HEK293 (cell line): ENCODE data around the gene PTMA.

ENCODE experiments used
- CTCF ChIA-PET: fragments of 350-600 bp; formaldehyde crosslinking; extraction: SDS; loops from one replicate; lab custom pipeline; 2021; ENCODE audit warnings: antibody characterized with exemption; lab: Yijun Ruan, JAX
- POLR2A ChIA-PET: fragments of 300-600 bp; formaldehyde crosslinking; extraction: SDS; loops from one replicate; lab custom pipeline; 2020; ENCODE audit warnings: antibody characterized with exemption, inconsistent platforms; lab: Yijun Ruan, JAX
- H3K27ac ChIP-seq: fragments of 200-500 bp; sonication (Bioruptor generic); 2 replicates; pipeline ENCODE4 v1.5.1; 2014; ENCODE audit warnings: low read depth, low read length, control low read depth, inconsistent platforms; ENCODE audit errors: extremely low read depth
- H3K36me3 ChIP-seq, 2 experiments: fragments of 200-500 bp in 1 of 2; sonication (Bioruptor generic) in 1 of 2; 1 replicate in 1 of 2; 2 replicates in 1 of 2; pipeline ENCODE4 v1.5.1; 2014 to 2017; ENCODE audit warnings: inconsistent platforms in 2 of 2, low read length in 2 of 2; ENCODE audit not compliant: control insufficient read depth in 2 of 2, insufficient read depth in 1 of 2
- H3K4me1 ChIP-seq: fragments of 200-500 bp; sonication (Bioruptor generic); 2 replicates; pipeline ENCODE4 v1.5.1; 2014; ENCODE audit warnings: mild to moderate bottlenecking, low read length, inconsistent platforms; ENCODE audit not compliant: control insufficient read depth, insufficient read depth
- H3K4me3 ChIP-seq: 2 replicates; pipeline ENCODE4 v1.5.1; 2011; ENCODE audit warnings: low read depth, mild to moderate bottlenecking, control low read depth, low read length, moderate library complexity
- H3K9me3 ChIP-seq: fragments of 200-500 bp; sonication (Bioruptor generic); 2 replicates; pipeline ENCODE4 v1.5.1; 2014; ENCODE audit warnings: low read depth, low read length, inconsistent platforms; ENCODE audit not compliant: control insufficient read depth, insufficient read depth
- EGR2 ChIP-seq: fragments of 450-650 bp; formaldehyde crosslinking; IDR thresholded peaks from 2 replicates; pipeline ENCODE4 v1.5.1; 2016; ENCODE audit warnings: low read depth, missing biosample characterization, missing genetic modification characterization
- HOXC10 ChIP-seq: sonication (generic); formaldehyde crosslinking; IDR thresholded peaks from 2 replicates; pipeline ENCODE4 v1.8.1; 2023; ENCODE audit warnings: mild to moderate bottlenecking, missing genetic modification reagents
- INSM2 ChIP-seq: fragments of 450-650 bp; formaldehyde crosslinking; IDR thresholded peaks from 2 replicates; pipeline ENCODE4 v1.5.1; 2016; ENCODE audit warnings: missing biosample characterization, missing genetic modification characterization
- SCRT2 ChIP-seq: fragments of 450-650 bp; formaldehyde crosslinking; IDR thresholded peaks from 2 replicates; pipeline ENCODE4 v1.5.1; 2016; ENCODE audit warnings: missing biosample characterization, missing genetic modification characterization
- ZBTB44 ChIP-seq: fragments of 450-650 bp; IDR thresholded peaks from 2 replicates; pipeline ENCODE4 v1.5.1; 2018; ENCODE audit warnings: missing biosample characterization, mild to moderate bottlenecking, missing genetic modification characterization
- ZBTB8A ChIP-seq: fragments of 450-650 bp; formaldehyde crosslinking; IDR thresholded peaks from 2 replicates; pipeline ENCODE4 v1.5.1; 2016; ENCODE audit warnings: missing biosample characterization, missing genetic modification characterization
- ZFHX2 ChIP-seq: fragments of 450-650 bp; formaldehyde crosslinking; conservative IDR thresholded peaks from 2 replicates; pipeline ENCODE4 v1.5.1; 2016; ENCODE audit warnings: missing biosample characterization, missing genetic modification characterization
- ZNF211 ChIP-seq: fragments of 450-650 bp; formaldehyde crosslinking; IDR thresholded peaks from 2 replicates; pipeline ENCODE4 v1.5.1; 2016; ENCODE audit warnings: low read depth, missing biosample characterization, missing genetic modification characterization
- ZNF513 ChIP-seq: fragments of 450-650 bp; IDR thresholded peaks from 2 replicates; pipeline ENCODE4 v1.5.1; 2018; ENCODE audit warnings: missing biosample characterization, missing genetic modification characterization
- ZNF600 ChIP-seq: fragments of 450-650 bp; formaldehyde crosslinking; IDR thresholded peaks from 2 replicates; pipeline ENCODE4 v1.5.1; 2016; ENCODE audit warnings: missing biosample characterization, missing genetic modification characterization
- ZNF610 ChIP-seq: fragments of 450-650 bp; formaldehyde crosslinking; IDR thresholded peaks from 2 replicates; pipeline ENCODE4 v1.5.1; 2016; ENCODE audit warnings: missing biosample characterization, missing genetic modification characterization, borderline replicate concordance
- ZNF747 ChIP-seq: fragments of 450-650 bp; formaldehyde crosslinking; IDR thresholded peaks from 2 replicates; pipeline ENCODE4 v1.5.1; 2016; ENCODE audit warnings: missing biosample characterization, missing genetic modification characterization
- ZNF785 ChIP-seq: fragments of 450-650 bp; formaldehyde crosslinking; IDR thresholded peaks from 2 replicates; pipeline ENCODE4 v1.5.1; 2016; ENCODE audit warnings: missing biosample characterization, missing genetic modification characterization
- TF ChIP-seq, protein P1 (sequence below): fragments of 450-650 bp; formaldehyde crosslinking; IDR thresholded peaks from 2 replicates; pipeline ENCODE4 v1.5.1; 2016; ENCODE audit warnings: missing biosample characterization, missing genetic modification characterization

Gene PTMA

DNA sequence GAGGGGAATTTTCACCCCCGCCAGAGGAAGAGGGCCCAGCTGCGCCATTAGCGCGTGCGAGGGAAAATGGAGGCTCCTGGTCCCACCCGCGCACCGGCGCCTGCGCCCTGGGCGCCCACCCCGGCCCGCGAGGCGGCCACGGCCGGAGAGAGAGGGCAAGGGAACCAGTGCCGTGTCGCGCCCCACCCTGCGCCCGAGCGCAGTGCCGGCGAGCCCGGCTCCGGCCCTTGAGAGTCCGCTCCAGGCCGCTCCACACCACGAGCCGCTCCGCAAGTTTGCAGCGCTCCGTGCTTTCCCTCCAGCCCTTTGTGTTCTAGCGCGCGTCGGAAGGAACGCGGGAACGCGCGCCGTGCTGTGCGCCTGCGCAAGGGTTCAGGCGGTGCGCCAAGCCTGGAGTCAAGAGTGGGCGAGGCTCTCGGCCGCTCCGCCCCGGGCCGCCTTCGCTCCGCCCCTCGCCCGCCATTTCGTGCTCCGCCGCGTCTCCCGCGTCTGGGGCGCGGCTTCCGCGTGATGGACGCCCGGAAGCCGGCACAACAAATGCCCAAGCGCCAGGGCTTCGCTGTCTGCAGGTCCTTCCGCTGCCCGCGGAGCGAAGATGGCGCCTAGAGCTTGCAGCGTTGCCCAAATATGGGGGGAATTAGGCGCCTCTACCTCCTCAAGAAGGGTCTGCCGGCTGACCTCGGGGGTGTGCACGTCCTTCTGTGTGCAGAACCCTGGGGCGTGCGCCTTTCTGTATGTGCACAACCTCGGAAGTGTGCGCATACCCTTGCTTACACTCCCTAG lies 46.1 kb upstream of the PTMA start (continued):
- peak; percentile 58; the same call in 1 of the 2 replicates for TF ChIP-seq ZBTB44 (tag by site-specific recombination)
- TF ChIP-seq HOXC10 = no peak

- Histone ChIP-seq H3K4me1 (0 out of 2 replicates have a peak, but pooled peaks cover 3% of the 10 kb centered on the region), H3K36me3 (no peaks in the 10 kb centered on the region), H3K4me3 (no peak overlapping the region), H3K27ac (no peak overlapping the region; the same call in 1 of the 2 replicates), H3K9me3 (no peaks in the 10 kb centered on the region)
- ChIA-PET POLR2A (no interaction called here), CTCF (interaction anchor here (1.0 kb wide), 1 partner anchor 17 kb away, joined by 7 read pairs; no protein-coding TSS in a partner anchor)
- no peak for TF ChIP-seq ZNF211
- peak; percentile 47 for TF ChIP-seq ZFHX2
- no peak for TF ChIP-seq ZNF747 (tag by site-specific recombination)
- no peak for TF ChIP-seq ZNF785 (tag by site-specific recombination)
Observed at GRCh38 chr2:231662811-231663457, 45.4 kb upstream of the PTMA start.

- Histone ChIP-seq H3K9me3 (no peaks in the 10 kb centered on the region), H3K36me3 (no peaks in the 10 kb centered on the region), H3K4me3 (no peak overlapping the region), H3K4me1 (0 out of 2 replicates have a peak, but pooled peaks cover 3% of the 10 kb centered on the region)
- POLR2A ChIA-PET = interaction anchor here (0.7 kb wide), 1 partner anchor 10 kb away, joined by 3 read pairs; no protein-coding TSS in a partner anchor
- TF ChIP-seq, protein P1, sequence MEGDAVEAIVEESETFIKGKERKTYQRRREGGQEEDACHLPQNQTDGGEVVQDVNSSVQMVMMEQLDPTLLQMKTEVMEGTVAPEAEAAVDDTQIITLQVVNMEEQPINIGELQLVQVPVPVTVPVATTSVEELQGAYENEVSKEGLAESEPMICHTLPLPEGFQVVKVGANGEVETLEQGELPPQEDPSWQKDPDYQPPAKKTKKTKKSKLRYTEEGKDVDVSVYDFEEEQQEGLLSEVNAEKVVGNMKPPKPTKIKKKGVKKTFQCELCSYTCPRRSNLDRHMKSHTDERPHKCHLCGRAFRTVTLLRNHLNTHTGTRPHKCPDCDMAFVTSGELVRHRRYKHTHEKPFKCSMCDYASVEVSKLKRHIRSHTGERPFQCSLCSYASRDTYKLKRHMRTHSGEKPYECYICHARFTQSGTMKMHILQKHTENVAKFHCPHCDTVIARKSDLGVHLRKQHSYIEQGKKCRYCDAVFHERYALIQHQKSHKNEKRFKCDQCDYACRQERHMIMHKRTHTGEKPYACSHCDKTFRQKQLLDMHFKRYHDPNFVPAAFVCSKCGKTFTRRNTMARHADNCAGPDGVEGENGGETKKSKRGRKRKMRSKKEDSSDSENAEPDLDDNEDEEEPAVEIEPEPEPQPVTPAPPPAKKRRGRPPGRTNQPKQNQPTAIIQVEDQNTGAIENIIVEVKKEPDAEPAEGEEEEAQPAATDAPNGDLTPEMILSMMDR (tag by site-specific recombination) = no peak; the same call in 1 of the 2 replicates
- no peak for TF ChIP-seq ZNF513 (tag by site-specific recombination)
- no peak for TF ChIP-seq ZNF610 (tag by site-specific recombination)
- TF ChIP-seq ZNF600 (tag by site-specific recombination) = no peak
- TF ChIP-seq ZBTB8A (tag by site-specific recombination) = 0 out of 2 replicates have a peak, but pooled peaks have one; percentile 14
- peak; percentile 42; the same call in 1 of the 2 replicates for TF ChIP-seq EGR2 (tag by site-specific recombination)
- TF ChIP-seq INSM2 (tag by site-specific recombination) = no peak
- peak; percentile 41; the same call in 1 of the 2 replicates for TF ChIP-seq SCRT2
- TF ChIP-seq ZFHX2 = no peak
- TF ChIP-seq, all 188 proteins: peak for 3
- no peak overlapping the region; the same call in 1 of the 2 replicates for H3K27ac ChIP-seq
- CTCF ChIA-PET = interaction anchor here (0.5 to 5.4 kb wide), 5 partner anchors 12 to 983 kb away, joined by 3 to 48 read pairs (median 3); no protein-coding TSS in a partner anchor
Observed at GRCh38 chr2:231663458-231664212, 44.7 kb upstream of the PTMA start.
